Left lobe of liver (tissue), 2 donors: ENCODE measurements around the gene SIRPA. TPM values are rescaled to one million over a fixed set of nuclear protein-coding genes. Genes with fewer than 3 reads are reported as not detected.
A peak's percentile ranks its signal among the peaks of the same experiment; 100 is the strongest.

ENCODE experiments used
- ATAC-seq: fragments of 200-7000 bp; cut with Tn5 transposase; one replicate; pipeline ENCODE4 v1.9.1; 2020; ENCODE audit warnings: mild to moderate bottlenecking, moderate library complexity
- DNase-seq: peaks from one replicate; pipeline ENCODE4 v3.0.0-alpha.2; 2020; ENCODE audit warnings: low spot score
- total RNA-seq: library from RNA; stranded (reverse); gene quantifications from one replicate; pipeline ENCODE4 v1.2.1, GENCODE V29; 2021
- donor health status: DM: no; HTN: no; CAD: no; lungs with moderate emphysema.
- donor health status: DM: no; HTN: yes; CAD: no.

SIRPA gene
- total RNA-seq, 1 donor from 2014 or later, result 35.9 TPM

GRCh38 chr20:1945660-1946059, 50.5 kb downstream of the SIRPA start:
- ATAC-seq, result no peak
- DNase-seq, result no peak

DNA sequence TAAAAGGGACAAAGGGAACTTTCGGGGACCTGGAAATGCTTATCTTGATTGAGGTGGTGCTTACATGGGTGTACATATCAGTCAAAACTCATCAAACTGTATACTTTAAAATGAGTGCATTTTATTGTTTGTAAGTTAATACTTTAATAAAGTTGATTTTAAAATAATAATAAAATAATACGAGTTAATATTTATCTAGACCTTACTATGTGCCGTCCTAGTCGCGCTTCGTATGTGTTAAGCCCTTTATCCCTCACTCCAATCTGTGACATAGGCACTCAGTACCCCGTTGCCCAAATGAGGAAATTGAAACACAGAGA, 51.2 kb downstream of the SIRPA start:
- no peak for DNase-seq
- ATAC-seq, result no peak

- no peak for ATAC-seq
These were observed 51.7 kb downstream of the SIRPA start for GRCh38 chr20:1946762-1947534.

DNA sequence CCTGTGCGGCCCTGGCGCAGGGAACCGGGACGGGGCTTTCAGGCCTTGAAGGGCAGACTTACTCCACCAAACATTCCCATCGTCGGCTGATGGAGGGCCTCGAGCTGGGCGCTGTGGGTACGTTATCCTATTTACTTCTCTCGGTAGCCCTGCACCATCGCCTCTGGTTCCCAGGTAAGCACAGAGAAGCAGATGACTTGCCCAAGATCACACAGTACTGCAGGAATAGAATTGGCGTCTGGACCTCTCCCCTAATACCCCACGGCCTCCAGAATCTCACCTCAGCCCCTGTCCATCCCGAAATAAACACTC, 52.3 kb downstream of the SIRPA start:
- no peak for ATAC-seq
- DNase-seq, result peak; percentile 33

More at GRCh38 chr20:1946762-1947534, 51.7 kb downstream of the SIRPA start:
- DNase-seq, result no peak

GRCh38 chr20:1949347-1950100, 54.3 kb downstream of the SIRPA start:
- no peak for ATAC-seq
- DNase-seq, result peak; percentile 26

DNA sequence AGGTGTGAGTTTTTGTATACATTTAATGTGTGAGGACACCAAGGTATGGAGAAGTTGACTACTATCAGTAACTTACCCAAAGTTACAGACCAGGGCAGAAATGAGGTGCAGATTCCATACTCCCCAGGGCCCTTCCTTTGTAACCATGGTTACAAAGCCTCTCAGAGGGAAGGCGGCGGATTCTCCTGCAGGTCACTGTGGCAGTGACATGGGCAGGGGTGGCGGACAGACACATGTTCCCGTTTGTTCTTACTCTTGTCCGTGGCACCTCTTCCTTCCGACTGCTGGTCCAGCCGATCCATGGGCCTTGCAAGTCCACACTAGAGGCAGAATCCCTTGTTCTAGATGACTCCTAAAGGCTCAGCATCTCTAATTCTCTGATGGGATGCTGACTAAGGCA, 55.6 kb downstream of the SIRPA start:
- DNase-seq, result peak; percentile 33
- ATAC-seq, result no peak

GRCh38 chr20:1951436-1952115, 56.4 kb downstream of the SIRPA start:
- ATAC-seq (no peak), DNase-seq (peak; percentile 28)

DNA sequence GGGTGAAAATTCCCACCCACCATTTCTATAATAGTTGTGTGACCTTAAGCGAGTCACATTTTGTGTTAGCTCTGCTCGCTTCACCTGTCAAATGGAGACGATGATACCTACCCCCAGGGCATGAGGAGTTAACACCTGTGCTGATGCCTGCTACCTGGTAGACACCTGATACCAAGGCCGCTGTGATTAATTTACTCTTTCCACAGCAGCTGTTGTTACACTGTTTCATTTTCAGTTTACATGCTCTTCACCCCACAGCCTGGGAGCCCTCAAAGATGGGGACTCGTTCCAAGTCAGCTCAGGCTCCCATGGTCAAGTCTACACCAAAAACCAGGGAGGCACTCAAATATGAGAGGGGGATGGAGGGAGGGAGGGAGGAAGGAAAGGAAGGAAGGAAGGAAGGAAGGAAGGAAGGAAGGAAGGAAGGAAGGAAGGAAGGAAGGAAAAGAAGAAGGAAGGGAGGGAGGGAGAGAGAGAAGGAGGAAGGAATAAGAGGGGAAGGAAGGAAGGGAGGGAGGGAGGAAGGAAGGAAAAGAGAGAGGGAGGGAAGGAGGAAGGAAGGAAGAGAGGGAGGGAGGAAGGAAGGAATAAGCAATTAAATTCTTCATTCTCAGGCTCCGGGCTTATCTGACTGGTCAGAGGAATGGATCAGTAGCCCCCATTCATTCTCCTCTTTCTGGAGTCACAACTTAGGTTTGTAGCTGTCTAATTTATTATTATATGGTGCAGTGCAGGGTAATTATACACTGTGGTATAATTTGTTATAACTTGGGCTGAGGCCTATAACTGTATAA, 57.7 kb downstream of the SIRPA start:
- no peak for ATAC-seq

GRCh38 chr20:1953621-1954020, 58.4 kb downstream of the SIRPA start:
- no peak for ATAC-seq
- peak; percentile 35 for DNase-seq

More for the DNA sequence above, 57.7 kb downstream of the SIRPA start:
- peak; percentile 31 for DNase-seq

- ATAC-seq (no peak), DNase-seq (no peak)
These were observed 60.0 kb downstream of the SIRPA start for GRCh38 chr20:1955217-1955616.

DNA sequence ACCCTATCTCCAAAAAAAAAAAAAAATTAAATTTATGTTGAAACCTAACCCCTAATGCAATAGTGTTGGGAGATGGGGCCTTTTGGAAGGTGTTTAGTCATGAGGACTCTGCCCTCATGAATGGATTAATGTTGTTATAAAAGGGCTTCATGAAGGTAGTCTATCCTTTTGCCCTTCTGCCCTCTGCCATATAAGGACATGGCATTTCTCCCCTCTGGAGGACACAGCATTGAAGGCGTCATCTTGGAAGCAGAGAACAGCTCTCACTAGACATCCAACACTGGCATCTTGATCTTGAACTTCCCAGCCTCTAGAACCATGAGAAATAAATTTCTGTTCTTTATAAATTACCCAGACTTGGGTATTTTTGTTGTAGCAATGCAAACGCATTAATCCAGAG, 63.2 kb downstream of the SIRPA start:
- no peak for DNase-seq
- no peak for ATAC-seq

DNA sequence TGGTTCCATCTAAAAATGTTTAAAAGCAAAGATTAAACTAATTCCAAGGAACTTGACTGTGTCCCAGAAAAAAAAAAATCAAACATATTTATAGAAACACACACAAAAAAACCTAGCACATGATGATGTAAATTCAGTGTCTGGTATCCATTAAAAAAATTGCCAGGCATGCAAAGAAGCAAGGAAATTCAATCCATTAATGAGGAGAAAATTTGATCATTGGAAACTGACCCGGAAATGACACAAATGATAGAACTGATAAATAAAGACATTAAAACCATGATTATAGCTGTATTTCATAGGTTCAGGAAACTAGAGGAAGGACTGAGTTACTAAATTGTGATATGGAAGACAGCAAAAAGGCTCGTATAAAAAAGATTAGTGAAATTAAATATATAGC, 63.9 kb downstream of the SIRPA start:
- DNase-seq (no peak), ATAC-seq (no peak)

GRCh38 chr20:1961374-1961773, 66.2 kb downstream of the SIRPA start:
- ATAC-seq (no peak), DNase-seq (no peak)

GRCh38 chr20:1964061-1964460, 68.9 kb downstream of the SIRPA start:
- ATAC-seq (no peak), DNase-seq (no peak)

- no peak for ATAC-seq
- no peak for DNase-seq
These were observed 69.6 kb downstream of the SIRPA start for GRCh38 chr20:1964659-1965405.

- DNase-seq, result peak; percentile 72
- ATAC-seq, result peak; percentile 95
These were observed 70.5 kb downstream of the SIRPA start for GRCh38 chr20:1965520-1966351.

DNA sequence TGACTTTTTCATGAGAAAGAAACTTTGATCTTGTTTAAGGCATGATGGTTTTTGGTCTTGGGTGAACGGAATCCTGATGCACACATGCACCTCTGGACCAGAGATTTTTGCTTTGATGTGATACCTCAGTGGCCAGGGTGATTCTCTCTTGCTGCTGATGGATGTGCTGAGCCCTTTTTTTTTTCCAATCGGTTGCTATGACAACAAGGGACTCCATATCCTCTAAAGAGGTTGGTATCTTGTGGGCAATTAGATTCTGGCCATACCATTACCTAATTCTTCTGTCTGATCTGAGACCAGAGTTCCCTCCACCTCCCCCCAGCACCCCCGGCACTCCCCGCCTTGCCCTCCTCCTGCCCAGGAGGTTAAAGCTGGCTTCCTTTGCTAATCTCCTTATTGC, 73.8 kb downstream of the SIRPA start:
- ATAC-seq, result no peak
- DNase-seq, result no peak

- no peak for ATAC-seq
- DNase-seq, result no peak
These were observed 76.8 kb downstream of the SIRPA start for GRCh38 chr20:1971893-1972586.
